Measurements from ENCODE around the gene CTNNBL1.

CTNNBL1 gene

GRCh38 chr20:37745553-37745952 is 51.7 kb downstream of the CTNNBL1 start:
- no peak for DNase-seq

- no peak for DNase-seq
Observed at GRCh38 chr20:37748015-37748414, 54.2 kb downstream of the CTNNBL1 start.

- no peak for DNase-seq
Observed at GRCh38 chr20:37749218-37749617, 55.4 kb downstream of the CTNNBL1 start.

- DNase-seq: no peak
Observed at GRCh38 chr20:37749620-37750403, 56.0 kb downstream of the CTNNBL1 start.

- no peak for DNase-seq
Observed at GRCh38 chr20:37755665-37756064, 61.8 kb downstream of the CTNNBL1 start.

- DNase-seq: no peak
Observed at GRCh38 chr20:37756234-37756633, 62.4 kb downstream of the CTNNBL1 start.

GRCh38 chr20:37757550-37757949 is 63.7 kb downstream of the CTNNBL1 start:
- no peak for DNase-seq

GRCh38 chr20:37758332-37758731 is 64.5 kb downstream of the CTNNBL1 start:
- peak; percentile 55 for DNase-seq

- no peak for DNase-seq
Observed at GRCh38 chr20:37759052-37759553, 65.3 kb downstream of the CTNNBL1 start.

- DNase-seq: no peak
Observed at GRCh38 chr20:37759761-37760209, 66.0 kb downstream of the CTNNBL1 start.

GRCh38 chr20:37760322-37760721 is 66.5 kb downstream of the CTNNBL1 start:
- peak; percentile 6 for DNase-seq

- DNase-seq: no peak
Observed at GRCh38 chr20:37762716-37763485, 69.1 kb downstream of the CTNNBL1 start.

- no peak for DNase-seq
Observed at GRCh38 chr20:37764333-37764935, 70.6 kb downstream of the CTNNBL1 start.

GRCh38 chr20:37770908-37771307 is 77.1 kb downstream of the CTNNBL1 start:
- no peak for DNase-seq

- no peak for DNase-seq
Observed at GRCh38 chr20:37773291-37773826, 79.5 kb downstream of the CTNNBL1 start.

- peak; percentile 30 for DNase-seq
Observed at GRCh38 chr20:37774156-37774555, 80.3 kb downstream of the CTNNBL1 start.

GRCh38 chr20:37775200-37775599 is 81.4 kb downstream of the CTNNBL1 start:
- DNase-seq: no peak

- no peak for DNase-seq
Observed at GRCh38 chr20:37776049-37776448, 82.2 kb downstream of the CTNNBL1 start.

- no peak for DNase-seq
Observed at GRCh38 chr20:37776526-37776925, 82.7 kb downstream of the CTNNBL1 start.

- DNase-seq: no peak
Observed at GRCh38 chr20:37777012-37777950, 83.5 kb downstream of the CTNNBL1 start.

- no peak for DNase-seq
Observed at GRCh38 chr20:37777988-37778659, 84.3 kb downstream of the CTNNBL1 start.
